Testis (tissue), 2 donors: ENCODE measurements around the gene TSPAN10.

Experiments
- CTCF ChIP-seq, 3 experiments: fragments of 450-650 bp in 2 of 3; fragments of 200-600 bp in 1 of 3; sonication (generic) in 1 of 3; IDR thresholded peaks; one replicate each; pipeline ENCODE4 v1.5.1; 2016 to 2019; ENCODE audit warnings: antibody characterized with exemption in 3 of 3, mild to moderate bottlenecking in 2 of 3, moderate library complexity in 1 of 3
- POLR2A ChIP-seq: fragments of 450-650 bp; IDR thresholded peaks from one replicate; pipeline ENCODE4 v1.6.1; 2017; ENCODE audit warnings: antibody characterized with exemption, mild to moderate bottlenecking, moderate library complexity

GRCh38 chr17:81686614-81687013, 49.6 kb downstream of the TSPAN10 start:
- TF ChIP-seq CTCF (IDR thresholded peaks at IDR 0.05) (no peak), POLR2A (no peak)
